ENCODE data around the gene CD86.

The CD86 gene

DNA sequence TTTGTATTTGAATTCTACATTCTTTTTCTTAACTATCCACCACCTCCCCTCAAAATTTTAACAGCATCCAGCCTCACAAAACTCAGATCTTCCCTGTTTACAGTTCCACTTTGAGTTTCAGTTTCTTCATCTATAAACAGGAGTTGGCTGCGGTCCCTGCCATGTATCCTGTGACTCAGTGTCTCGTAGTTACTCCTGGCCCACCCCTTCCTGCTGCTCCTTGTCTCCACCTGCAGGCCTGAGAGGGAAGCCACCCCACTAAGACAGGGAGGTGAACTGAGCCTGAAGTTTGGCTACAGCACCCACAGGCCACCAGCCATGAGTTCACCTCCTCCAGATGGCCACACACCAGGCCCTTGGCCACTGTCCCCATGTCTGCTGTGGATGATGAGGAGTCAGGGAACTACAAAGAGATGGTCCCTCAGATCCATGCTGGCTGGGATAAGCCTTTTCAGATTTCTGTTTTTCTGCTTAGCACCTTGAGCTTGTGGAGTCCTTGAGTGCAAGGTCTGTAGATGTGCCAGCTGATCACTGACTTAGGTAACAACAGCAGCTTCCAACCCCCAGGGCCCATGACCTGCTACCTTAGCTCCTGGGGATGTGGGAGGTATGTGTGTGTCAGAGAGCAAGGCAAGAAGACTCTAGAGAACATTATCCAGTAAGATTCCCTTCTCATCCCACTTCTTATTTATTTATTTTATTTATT lies 37.5 kb downstream of the CD86 start:
- peak; percentile 66 for DNase-seq (ENCODE audit: low spot score)

DNA sequence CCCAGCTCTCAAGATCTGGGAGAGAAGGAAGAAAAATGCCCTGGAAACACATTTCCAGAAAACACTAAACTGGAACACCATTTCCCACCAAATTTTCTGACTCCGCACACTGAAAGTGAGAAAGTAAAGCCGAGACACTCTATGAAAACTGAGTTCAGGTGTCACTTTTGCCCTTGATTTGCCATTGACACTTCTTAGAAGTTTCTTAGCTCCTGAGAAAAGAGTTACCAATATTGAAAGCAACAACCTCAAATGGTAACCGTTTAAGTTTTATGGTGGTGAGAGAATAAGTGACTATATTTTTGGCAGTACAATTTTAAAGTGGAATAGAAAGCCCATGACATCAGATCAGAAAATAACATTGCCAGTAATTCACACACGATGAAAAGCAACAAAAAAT lies 39.0 kb downstream of the CD86 start:
- no peak for DNase-seq (ENCODE audit: low spot score)

DNA sequence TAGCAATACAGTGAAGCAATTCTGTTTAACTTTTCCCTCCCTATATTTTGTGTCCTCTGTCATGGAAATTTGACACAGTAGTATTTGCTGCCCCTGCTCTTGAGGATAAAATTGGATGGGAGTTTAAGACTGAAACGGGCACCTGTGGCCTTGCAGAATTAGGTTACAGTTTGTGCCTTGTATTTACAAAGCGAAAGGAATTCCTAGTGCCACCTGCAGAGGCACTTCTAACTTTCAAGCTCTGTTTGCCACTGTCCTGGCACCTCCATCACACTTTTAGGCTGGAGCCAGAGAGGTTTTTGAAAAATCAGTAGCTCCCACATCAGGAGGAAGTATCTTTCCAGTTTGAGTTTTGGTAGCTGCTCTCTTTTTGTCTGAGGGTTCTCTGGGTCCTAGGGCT lies 39.5 kb downstream of the CD86 start:
- no peak for DNase-seq (ENCODE audit: low spot score)

DNA sequence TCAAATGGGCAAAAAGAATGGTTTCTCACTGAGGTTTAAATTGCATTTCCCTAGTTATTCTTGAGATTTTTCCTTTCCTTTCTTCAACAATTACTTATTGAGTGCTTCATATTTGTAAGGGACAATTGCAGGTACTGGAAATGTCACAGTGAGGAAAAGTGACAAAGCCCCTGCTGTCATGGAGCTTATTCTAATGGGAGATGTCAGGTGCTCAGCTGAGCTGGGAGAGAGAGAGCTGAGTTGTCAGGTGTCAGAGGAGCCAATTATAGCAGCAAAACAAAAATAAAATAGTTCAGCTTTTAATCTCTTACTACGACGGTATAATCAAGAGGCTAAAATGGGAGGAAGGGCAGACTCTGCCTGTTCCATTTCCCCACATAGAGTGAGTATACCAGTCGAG lies 42.0 kb downstream of the CD86 start:
- DNase-seq (ENCODE audit: low spot score) = no peak

DNA sequence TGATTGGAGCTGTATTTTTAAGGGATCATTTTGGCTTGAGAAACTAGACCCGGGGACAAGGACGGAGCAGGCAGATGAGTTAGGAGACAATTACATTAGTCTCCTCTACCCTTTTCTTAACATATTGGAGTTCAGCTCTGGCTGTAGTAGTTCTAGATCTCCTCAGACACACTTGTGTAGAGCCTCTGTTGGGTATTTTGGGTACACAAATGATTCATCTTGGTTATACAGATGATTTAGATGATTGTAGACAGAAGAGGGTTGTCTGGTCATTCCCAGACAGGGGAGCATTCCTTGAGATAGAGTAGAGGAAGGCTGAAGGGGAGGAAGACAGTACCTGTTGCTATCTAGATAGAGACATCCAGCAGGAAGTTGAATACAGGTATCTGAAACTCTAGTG lies 43.4 kb downstream of the CD86 start:
- DNase-seq (ENCODE audit: low spot score) = no peak

DNA sequence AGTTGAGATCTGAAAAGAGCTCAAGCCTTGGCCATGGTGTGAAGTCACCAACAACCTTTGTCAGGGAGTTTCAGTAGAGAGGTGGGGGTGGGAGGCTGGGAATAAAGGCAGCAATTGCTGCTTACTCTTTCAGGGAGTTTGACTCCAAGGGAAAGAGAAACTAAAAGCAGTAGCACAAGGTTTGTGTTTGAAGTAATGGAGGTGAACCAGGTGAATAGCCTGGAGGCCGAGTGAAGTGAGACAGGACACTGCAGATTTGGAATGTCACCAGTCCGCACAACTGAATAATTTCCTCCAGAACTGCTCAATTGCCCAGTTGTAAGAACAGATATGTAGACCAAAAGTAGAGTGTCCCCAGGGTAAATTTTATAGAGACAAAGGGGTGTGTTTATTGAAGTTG lies 44.1 kb downstream of the CD86 start:
- DNase-seq (ENCODE audit: low spot score) = no peak

DNA sequence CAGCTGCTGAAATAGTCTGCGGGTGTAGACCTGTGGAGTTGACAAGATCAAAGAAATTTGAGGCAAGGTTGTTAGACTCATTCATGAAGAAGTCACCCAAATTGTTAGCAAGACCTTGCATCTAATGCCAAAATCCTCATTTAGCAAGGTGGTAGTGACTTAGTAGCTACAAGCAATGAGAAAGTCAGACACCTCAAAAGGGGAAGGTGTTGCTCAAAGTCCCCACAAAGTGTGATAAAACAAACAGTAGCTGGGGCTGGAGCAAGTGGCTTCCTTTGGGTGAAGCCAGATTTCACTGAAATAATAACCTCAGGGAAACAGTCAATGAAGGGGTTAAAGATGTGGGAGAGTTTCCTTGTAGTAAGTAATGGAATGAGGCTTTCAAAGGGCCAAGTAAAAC lies 44.9 kb downstream of the CD86 start:
- DNase-seq (ENCODE audit: low spot score) = no peak

DNA sequence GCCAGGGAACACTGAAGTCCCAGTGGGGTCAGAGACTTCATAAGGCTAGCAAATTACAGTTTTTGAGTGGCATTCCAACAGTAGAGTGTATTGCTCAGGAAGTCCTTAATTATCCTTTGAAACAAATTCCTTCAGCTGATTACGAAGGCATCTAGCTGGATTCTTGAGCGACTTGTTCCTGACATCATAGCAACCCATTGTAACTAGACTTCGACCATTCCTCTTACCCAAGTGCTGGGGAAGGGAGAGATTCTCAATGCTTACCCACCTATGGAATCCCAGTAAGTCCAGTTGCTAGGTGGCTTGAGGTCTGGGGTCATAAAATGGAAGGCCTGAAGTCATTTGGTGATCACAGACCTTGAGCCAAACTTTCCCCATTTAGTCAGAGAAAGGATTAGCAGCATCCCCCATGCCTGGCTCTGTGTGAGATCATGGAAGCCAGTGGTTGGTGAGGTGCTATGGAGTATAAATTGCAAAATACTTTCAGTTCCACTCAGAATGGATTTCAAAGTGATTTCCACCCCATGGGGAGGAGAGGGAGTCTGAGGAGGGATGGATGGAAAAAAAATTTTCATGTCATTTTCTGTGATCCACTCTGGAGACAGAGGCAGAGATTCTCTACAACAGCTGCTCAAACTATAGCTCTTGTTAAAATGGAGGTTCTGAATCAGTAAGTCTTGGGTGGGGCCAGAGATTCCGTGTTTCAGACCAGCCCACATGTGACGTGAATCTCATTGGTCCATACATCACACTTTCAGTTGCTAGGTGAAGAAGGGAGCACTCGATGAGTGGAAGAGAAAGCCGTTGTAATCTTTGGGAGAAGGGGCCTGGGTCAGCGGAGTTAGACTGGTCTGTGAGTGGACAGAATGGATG lies 45.7 kb downstream of the CD86 start:
- DNase-seq (ENCODE audit: low spot score) = peak; percentile 67

DNA sequence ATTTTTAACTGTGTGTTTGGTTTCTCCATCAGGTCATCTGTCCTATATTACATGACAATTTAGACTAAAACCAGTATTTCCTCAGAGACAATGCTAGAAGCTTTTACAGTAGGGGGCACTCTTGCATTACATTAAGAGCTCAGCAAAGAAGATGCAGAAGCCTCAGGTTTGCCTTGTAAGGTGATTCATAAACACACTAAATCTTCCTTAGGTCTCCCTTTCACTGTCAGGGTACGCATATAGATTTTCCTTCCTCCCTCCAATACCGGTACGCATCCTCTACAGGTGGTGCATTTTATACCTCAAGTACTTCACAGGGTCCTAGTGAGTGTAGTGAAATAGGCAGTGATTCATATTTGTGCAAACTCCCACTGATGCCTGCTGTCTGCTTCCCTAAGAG lies 46.5 kb downstream of the CD86 start:
- DNase-seq (ENCODE audit: low spot score) = peak; percentile 81

DNA sequence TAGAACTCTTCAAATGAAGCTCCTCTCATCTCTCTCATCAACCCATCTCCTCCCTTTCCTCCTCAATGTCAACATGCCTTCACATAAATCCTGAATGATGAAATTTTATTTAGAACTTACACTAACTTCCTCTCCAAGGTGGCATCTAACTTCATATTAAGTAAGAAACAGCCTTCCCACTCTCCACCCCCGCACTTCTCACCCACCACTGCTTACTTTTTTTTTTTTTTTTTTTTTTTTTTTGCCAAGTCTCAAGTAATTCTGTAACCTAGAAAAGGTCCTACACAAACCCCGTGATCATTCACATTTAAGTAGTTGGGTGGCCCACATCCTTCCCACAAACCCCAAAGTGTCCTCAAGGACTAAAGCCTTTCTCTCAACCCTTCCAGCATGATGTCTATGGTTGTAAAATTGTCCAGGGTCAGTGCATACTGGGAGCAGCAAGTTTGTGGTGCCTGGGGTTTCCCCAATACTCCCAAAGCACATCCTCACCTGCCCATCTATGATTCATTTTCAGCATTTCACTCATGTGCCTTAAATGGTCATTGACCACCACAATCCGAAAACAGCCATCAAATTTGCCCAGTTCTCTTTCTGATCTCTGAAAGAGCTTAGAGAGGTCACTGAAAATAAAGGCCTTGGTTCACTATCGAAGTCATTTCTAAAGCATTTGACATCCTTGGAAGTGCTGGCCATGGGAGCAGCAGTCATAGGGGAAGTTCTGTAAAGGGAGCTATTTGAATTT lies 47.2 kb downstream of the CD86 start:
- DNase-seq (ENCODE audit: low spot score) = no peak

DNA sequence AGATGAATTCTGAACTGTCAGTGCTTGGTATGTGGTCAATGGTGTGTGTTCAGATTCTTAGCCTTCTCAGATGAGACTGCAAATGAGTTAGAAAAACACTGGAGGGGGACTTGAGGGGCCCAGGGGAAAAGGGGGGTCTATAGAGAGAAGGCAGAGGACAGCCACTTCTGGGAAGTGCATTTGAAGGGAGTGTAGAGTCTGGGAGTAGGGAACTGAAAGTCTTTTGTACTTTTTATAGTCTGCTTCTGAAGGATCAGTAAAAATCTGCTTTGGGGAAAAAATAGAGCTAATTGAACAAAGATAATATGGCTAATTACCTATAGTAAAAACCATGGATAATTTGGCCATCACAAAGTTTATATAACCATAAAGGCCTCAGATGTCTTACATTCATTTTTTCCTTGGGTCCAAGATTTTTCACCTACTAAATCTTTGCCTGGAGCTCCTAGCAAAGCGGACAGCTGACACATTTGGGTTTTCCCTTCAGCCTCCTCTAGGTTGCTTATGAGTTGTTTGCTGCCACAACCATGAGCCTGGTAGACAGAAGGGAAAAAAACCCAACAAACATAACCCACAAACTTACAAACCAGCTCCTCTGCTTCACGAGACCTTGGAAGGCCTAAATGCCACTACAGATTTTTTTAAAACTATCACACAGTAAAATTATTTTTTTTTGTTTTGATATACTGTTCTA lies 48.8 kb downstream of the CD86 start:
- DNase-seq (ENCODE audit: low spot score) = no peak

DNA sequence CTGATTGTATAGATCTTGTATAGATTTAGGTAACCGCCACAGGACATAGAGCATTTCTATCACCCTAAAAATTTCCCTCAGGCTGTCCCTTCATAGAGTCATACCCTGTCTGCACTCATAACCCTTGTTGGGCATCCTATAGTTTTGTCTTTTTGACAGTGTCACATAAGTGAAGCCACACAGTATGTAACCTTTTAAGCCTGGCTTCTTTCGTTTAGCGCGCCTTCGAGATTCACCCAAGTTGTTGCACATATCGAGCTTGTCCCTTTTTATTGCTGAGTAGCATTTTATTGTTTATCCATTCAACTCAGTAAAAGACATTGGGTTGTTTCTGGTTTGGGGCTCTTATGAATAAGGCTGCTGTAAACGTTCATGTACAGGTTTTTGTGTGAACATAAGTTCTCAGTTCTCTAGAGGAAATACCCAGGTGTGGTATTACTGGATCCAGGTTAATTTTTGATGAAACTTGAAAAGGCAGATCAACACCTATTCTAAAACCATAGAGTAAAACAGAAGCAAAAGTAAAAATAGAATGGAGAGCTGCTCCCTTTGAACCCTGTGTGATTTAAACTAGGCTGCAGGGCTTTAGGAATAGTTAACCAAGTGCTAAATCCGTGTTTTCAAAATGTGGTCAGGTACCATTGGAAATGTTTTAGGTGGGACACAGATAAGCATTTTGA lies 49.5 kb downstream of the CD86 start:
- no peak for DNase-seq (ENCODE audit: low spot score)

DNA sequence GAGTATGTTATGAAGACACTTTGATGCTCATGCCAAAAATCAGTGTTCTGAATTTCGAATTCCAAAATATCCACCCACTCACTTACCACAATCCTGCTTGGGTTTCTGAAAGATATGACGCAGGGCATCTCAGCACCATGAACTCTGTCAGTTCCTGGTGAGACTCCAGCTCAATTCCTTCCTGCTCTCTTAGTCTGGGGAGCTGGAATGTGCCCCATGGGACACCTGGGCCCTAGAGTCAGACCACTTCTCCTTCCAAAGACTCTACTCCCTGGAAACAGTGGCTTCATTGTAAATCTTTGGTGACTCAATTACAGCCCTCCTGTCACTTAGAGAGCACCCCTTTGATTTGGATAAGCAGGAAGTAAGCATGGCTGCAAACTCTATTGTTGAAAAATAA lies 50.5 kb downstream of the CD86 start:
- DNase-seq (ENCODE audit: low spot score) = no peak

DNA sequence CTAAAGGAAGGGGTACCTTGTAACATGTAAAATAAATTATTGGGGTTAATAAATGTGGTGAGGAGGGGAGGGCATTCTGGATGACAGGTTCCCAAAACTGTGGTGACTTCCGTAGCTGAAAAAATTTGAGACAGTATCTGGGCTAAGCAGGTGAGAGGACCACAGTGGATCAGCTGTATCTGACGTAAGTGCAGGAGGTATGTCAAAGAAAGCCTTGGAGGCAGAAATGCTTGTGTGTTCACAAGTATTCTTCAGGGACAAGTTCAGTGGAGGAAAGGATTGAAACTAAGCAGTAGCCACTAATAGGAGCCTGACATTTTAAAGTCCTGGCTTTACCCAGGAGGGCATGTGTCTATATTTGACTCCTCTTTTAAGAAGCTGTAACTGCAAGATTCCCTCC lies 52.0 kb downstream of the CD86 start:
- DNase-seq (ENCODE audit: low spot score) = no peak

DNA sequence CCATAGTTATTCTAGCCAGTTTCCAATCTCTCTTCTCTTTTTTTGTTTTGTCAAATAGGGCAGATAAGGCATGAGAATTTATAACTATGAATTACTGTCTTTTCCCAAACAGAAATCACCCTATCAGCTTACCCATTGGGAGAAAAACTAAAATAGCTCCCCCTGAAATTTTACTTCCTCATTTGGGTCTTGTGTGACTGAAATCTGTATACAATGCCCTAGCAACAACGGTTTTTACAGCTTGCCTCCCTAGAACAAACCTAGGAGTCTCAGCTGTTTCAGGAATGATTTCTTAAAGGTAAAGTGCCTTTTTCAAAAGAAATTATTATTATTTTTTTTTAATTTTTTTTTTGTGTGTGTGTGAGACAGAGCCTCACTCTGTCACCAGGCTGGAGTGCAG lies 56.8 kb downstream of the CD86 start:
- peak; percentile 16 for DNase-seq (ENCODE audit: low spot score)

DNA sequence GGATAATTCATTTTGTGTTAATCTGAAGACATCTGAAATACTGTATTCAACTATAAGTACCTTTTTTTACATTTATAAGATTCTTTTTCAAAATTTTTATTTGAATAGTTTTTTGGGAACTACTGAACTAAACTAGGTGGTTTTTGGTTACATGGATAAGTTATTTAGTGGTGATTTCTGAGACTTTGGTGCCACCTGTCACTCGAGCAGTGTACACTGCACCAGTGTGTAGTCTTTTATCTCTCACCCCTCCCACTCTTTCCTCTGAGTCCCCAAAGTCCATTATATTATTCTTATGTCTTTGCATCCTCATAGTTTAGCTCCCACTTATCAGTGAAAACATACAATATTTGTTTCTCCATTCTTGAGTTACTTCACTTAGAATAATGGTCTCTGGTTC lies 57.6 kb downstream of the CD86 start:
- no peak for DNase-seq (ENCODE audit: low spot score)

DNA sequence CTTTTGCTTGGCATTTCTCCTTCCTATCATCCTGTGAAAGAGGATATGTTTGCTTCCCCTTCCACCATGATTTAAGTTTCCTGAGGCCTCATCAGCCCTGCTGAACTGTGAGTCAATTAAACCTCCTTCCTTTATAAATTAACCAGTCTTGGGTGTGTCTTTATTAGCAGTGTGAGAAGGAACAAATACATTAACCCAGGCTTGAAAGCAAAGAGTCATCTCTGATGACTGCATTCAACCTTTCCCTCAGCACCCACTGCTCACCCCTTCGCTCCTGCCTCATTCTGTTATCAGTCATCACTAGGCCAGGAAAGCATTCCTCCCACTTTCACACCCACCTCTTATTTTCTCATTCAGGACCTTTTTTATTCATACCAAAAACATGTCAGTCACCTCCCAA lies 68.7 kb downstream of the CD86 start:
- no peak for DNase-seq (ENCODE audit: low spot score)

DNA sequence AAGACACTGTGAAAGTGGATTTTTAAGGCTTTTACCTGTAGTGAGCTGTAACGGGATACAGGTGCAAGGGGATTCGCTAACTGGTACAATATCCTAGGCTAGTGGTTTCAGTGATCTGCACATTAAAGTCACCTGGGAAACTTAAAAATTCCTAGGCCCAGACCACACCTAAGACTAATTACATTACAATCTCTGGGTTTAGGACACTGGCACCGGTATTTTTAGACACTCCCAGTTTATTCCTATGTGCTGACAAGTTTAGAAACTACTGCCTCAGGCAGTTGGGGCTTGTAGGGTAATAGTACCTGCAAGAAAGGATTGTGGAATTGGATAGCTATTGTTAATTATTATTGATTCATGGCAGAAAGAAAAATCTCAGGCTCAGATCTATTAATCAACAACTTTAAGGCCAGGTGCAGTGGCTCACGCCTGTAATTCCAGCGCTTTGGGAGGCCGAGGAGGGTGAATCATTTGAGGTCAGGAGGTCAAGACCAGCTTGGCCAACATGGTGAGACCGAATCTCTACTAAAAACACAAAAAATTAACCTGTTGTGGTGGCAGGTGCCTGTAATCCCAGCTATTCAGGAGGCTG lies 77.9 kb downstream of the CD86 start:
- no peak for DNase-seq (ENCODE audit: low spot score)

DNA sequence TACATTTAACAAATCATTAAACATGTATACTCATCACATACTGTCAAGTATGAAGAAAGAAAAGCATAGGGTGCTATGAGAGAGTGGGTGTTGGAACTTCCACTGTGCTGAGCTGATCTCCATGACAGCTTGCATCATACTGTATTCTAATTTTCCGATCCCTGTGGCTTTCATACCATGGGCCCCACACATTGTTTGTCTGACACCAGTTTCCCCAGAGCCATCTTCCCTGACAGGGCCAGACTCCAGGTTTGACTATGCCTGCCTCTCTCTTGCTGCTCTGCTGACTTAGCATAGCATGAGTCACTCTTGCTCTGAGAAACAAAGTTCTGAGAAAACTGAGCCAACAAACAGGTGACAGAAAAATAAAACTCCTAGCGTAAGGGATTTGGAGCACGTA lies 91.3 kb downstream of the CD86 start:
- no peak for DNase-seq (ENCODE audit: low spot score)

DNA sequence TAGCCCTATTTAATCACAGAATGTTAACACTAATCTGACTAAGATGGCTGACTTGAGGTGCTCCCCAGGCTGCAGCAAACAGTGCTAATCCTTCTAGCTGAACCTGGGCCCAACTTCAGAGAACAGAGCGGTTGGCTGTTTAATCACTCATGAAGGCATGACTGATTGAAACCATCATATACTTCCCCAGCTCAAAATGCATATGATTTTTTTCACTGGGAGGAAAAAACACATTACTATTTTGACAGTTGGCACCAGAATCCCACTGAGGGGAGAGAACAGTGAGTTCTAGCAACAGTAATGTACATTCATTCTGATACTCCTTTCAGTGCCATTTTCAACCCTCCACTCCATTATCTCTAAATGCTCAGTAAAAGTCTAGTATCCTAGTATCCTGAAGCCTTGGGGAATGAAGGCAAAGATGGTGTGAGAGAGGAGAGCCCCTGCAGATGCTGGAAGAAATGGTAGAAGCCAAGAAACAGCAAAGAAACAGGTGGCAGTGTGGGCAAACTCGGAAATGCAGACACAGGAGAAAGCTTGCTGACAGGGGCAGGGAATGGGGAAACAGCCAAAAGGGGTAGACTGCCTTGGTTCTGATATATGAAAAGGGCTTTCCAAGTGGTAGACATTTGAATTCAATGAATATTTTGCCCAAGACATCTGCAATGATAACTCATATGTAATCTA lies 93.9 kb downstream of the CD86 start:
- no peak for DNase-seq (ENCODE audit: low spot score)

DNA sequence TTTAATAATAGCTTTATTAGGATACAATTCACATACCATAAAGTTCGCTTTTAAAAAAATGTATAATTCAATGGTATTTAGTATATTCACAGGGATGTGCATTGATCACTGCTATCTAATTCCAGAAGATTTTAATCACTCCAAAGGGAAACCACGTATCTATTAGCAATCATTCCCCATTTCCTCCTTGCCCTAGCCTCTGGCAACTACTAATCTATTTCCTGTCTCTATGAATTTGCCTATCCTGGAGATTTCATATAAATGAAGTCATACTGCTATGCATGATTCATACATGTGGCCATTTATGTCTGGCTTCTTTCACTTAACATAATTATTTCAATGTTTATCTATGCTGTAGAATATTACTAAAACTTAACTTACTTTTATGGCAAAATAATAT lies 96.3 kb downstream of the CD86 start:
- DNase-seq (ENCODE audit: low spot score) = no peak

Data from NAMALWA (cell line).